ENCODE measurements around the gene TOR1B.
A peak's percentile ranks its signal among the peaks of the same experiment; 100 is the strongest.

Gene TOR1B

GRCh38 chr9:129828051-129828450 lies 25.1 kb downstream of the TOR1B start:
- H3K36me3 Mint-ChIP-seq (ENCODE audit: low read depth), result peaks cover 29% of the 10 kb centered on the region
- no peak for TF ChIP-seq CTCF (IDR thresholded peaks at IDR 0.05; ENCODE audit: unreplicated experiment in 3 of 3)
- no peak overlapping the region for H3K27ac Mint-ChIP-seq
- peaks cover 1% of the 10 kb centered on the region for H3K4me1 Mint-ChIP-seq
- no peaks in the 10 kb centered on the region for H3K9me3 Mint-ChIP-seq
- H3K4me3 Mint-ChIP-seq, result no peak overlapping the region
- H3K27me3 Mint-ChIP-seq (ENCODE audit: low read depth), result no peaks in the 10 kb centered on the region

GRCh38 chr9:129828969-129829368 lies 26.0 kb downstream of the TOR1B start:
- Mint-ChIP-seq H3K36me3 (ENCODE audit: low read depth) (peaks cover 34% of the 10 kb centered on the region), H3K4me3 (no peak overlapping the region), H3K27me3 (ENCODE audit: low read depth) (no peaks in the 10 kb centered on the region), H3K27ac (no peak overlapping the region), H3K9me3 (no peaks in the 10 kb centered on the region), H3K4me1 (peaks cover 7% of the 10 kb centered on the region)
- TF ChIP-seq CTCF (IDR thresholded peaks at IDR 0.05; ENCODE audit: unreplicated experiment in 3 of 3), result no peak

- Mint-ChIP-seq H3K27ac (no peak overlapping the region), H3K36me3 (ENCODE audit: low read depth) (peaks cover 34% of the 10 kb centered on the region), H3K4me1 (peaks cover 33% of the 10 kb centered on the region), H3K27me3 (ENCODE audit: low read depth) (no peaks in the 10 kb centered on the region), H3K9me3 (no peaks in the 10 kb centered on the region), H3K4me3 (peak overlapping the region; percentile 98 to 100 (median 99))
- no peak for TF ChIP-seq CTCF (IDR thresholded peaks at IDR 0.05; ENCODE audit: unreplicated experiment in 3 of 3)
Observed at GRCh38 chr9:129832982-129833381, 30.0 kb downstream of the TOR1B start.

GRCh38 chr9:129834489-129835127 lies 31.6 kb downstream of the TOR1B start:
- Mint-ChIP-seq H3K27ac (peak overlapping the region; percentile 50 to 93 (median 87)), H3K36me3 (ENCODE audit: low read depth) (peaks cover 29% of the 10 kb centered on the region), H3K9me3 (no peaks in the 10 kb centered on the region), H3K4me1 (peaks cover 43% of the 10 kb centered on the region), H3K4me3 (peak overlapping the region; percentile 98 to 100 (median 99)), H3K27me3 (ENCODE audit: low read depth) (no peaks in the 10 kb centered on the region)
- no peak for TF ChIP-seq CTCF (IDR thresholded peaks at IDR 0.05; ENCODE audit: unreplicated experiment in 3 of 3)

GRCh38 chr9:129835128-129835859 lies 32.3 kb downstream of the TOR1B start, which contains the start of the genes C9orf78 and USP20:
Gene C9orf78, minus strand, starts transcription at chr9:129835275. Its CDS starts 54 bp downstream, at chr9:129835221.
Gene USP20, plus strand, starts transcription at chr9:129835458. Its CDS starts 17,098 bp downstream, at chr9:129852556.
- H3K4me3 Mint-ChIP-seq, result peak within 1 kb of the TSS; percentile 98 to 100 (median 99)
- no peak for TF ChIP-seq CTCF (IDR thresholded peaks at IDR 0.05; ENCODE audit: unreplicated experiment in 3 of 3)
- H3K27me3 Mint-ChIP-seq (ENCODE audit: low read depth), result no peaks in the 10 kb centered on the region
- peak within 1 kb of the TSS; percentile 50 to 93 (median 87) for H3K27ac Mint-ChIP-seq
- H3K4me1 Mint-ChIP-seq, result peaks cover 43% of the 10 kb centered on the region
- peaks cover 25% of the 10 kb centered on the region for H3K36me3 Mint-ChIP-seq (ENCODE audit: low read depth)
- no peaks in the 10 kb centered on the region for H3K9me3 Mint-ChIP-seq

Data from nephron (organoid).